Glomerular visceral epithelial cell (primary cell): ENCODE measurements around the gene CCDC92.

Experiments
- DNase-seq: peaks from one replicate; pipeline ENCODE4 v3.0.0-alpha.2; 2016; ENCODE audit errors: extremely low spot score

Gene CCDC92

DNA sequence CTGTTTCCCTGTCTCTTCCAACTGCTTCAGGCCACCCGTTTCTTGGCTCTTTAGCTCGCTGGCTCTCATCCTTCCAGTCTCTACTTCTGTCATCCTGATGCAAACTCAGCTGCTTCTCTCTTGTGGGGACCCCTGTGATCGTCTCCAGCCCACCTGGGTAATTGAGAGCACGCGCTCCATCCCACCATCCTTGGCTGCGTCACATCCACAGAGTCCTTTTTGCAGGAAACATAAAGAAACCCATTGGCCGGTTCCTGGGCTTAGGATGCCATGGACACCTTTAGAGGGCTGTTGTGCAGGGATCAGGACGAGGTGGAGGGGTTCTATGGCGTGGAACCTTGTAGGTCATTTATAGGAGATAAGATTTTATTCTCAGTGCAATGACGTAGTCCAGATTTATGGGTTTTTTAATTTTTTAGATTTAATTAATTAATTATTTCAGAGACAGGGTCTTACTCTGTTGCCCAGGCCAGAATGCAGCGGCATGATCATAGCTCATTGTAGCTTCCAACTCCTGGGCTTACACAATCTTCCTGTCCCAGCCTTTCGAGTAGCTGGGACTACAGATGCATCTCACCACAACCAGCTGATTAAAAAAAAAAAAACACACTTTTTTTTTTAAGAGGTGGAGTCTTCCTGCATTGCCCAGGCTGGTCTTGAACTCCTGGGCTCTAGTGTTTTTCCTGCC is 82.6 kb downstream of the CCDC92 start:
- DNase-seq = no peak

- DNase-seq = no peak
Observed at GRCh38 chr12:123888989-123889388, 83.6 kb downstream of the CCDC92 start.

- no peak for DNase-seq
Observed at GRCh38 chr12:123886931-123887582, 85.6 kb downstream of the CCDC92 start.

GRCh38 chr12:123886258-123886657 is 86.4 kb downstream of the CCDC92 start:
- DNase-seq = no peak
